Spleen (tissue), 11 donors: ENCODE data around the gene RPP25L. TPM values are rescaled to one million over a fixed set of nuclear protein-coding genes. Genes with fewer than 3 reads are reported as not detected.

Experiments used
- DNase-seq: peaks from one replicate; pipeline ENCODE4 v3.0.0-alpha.2; 2020
- H3K27ac ChIP-seq, 8 donors: fragments of 200-600 bp; sonication (generic) in 7 of 8; 1 replicate in 4 of 8; 2 replicates in 4 of 8; pipeline versions ENCODE4 v1.5.0 to v1.8.0; 2016 to 2021; ENCODE audit warnings: inconsistent platforms in 4 of 8, mild to moderate bottlenecking in 4 of 8, moderate library complexity in 1 of 8
- H3K27me3 ChIP-seq, 7 donors: fragments of 200-600 bp; sonication (generic) in 6 of 7; replicated peaks in 1 of 7; 1 replicate in 4 of 7; 2 replicates in 3 of 7; pipeline versions ENCODE4 v1.5.0 to v1.8.0; 2016 to 2021; ENCODE audit warnings: inconsistent platforms in 3 of 7, mild to moderate bottlenecking in 1 of 7
- H3K36me3 ChIP-seq, 6 donors: fragments of 200-600 bp; sonication (generic) in 5 of 6; 1 replicate in 4 of 6; 2 replicates in 2 of 6; pipeline versions ENCODE4 v1.5.0 to v1.8.0; 2016 to 2021; ENCODE audit warnings: inconsistent platforms in 2 of 6
- H3K4me1 ChIP-seq, 6 donors: fragments of 200-600 bp; sonication (generic) in 5 of 6; 1 replicate in 3 of 6; 2 replicates in 3 of 6; pipeline versions ENCODE4 v1.5.0 to v1.8.0; 2016 to 2021; ENCODE audit warnings: inconsistent platforms in 3 of 6
- H3K4me3 ChIP-seq, 8 donors: fragments of 200-600 bp; sonication (generic) in 7 of 8; 1 replicate in 4 of 8; 2 replicates in 4 of 8; pipeline versions ENCODE4 v1.5.0 to v1.8.0; 2016 to 2021; ENCODE audit warnings: inconsistent platforms in 4 of 8, mild to moderate bottlenecking in 4 of 8, moderate library complexity in 2 of 8
- H3K9me3 ChIP-seq, 8 donors: fragments of 200-600 bp; sonication (generic) in 7 of 8; 1 replicate in 4 of 8; 2 replicates in 4 of 8; pipeline versions ENCODE4 v1.5.0 to v1.8.0; 2016 to 2021; ENCODE audit warnings: inconsistent platforms in 4 of 8
- CTCF ChIP-seq, 11 experiments: fragments of 200-600 bp in 7 of 11; fragments of 450-650 bp in 4 of 11; sonication (generic) in 4 of 11; IDR thresholded peaks in 8 of 11; conservative IDR thresholded peaks in 3 of 11; 1 replicate in 7 of 11; 2 replicates in 4 of 11; pipeline versions ENCODE4 v1.4.0 to v1.8.0; 2016 to 2021; ENCODE audit warnings: antibody characterized with exemption in 11 of 11, inconsistent platforms in 4 of 11, mild to moderate bottlenecking in 1 of 11
- POLR2A ChIP-seq, 3 donors: fragments of 450-650 bp; IDR thresholded peaks; one replicate each; pipeline ENCODE4 v1.5.1; 2017; ENCODE audit warnings: antibody characterized with exemption in 3 of 3, mild to moderate bottlenecking in 1 of 3
- POLR2AphosphoS5 ChIP-seq, 3 donors: sonication (generic); formaldehyde crosslinking; IDR thresholded peaks; one replicate each; pipeline ENCODE4 v1.5.1; 2017; ENCODE audit warnings: antibody characterized with exemption in 3 of 3
- WGBS, 5 donors: extraction: QIAGEN DNeasy Blood & Tissue Kit in 3 of 5; methylation state at CpG; one replicate each; pipeline versions ENCODE4 v1.1.5 to v1.1.7; 2013 to 2018; 5-methylcytosine and 5-hydroxymethylcytosine counted together
- intact Hi-C: fragments of 100-400 bp; cut with DNase I; formaldehyde crosslinking; loops from one replicate; pipeline ENCODE4 v1.15.0; 2023; ENCODE audit warnings: low total_unique reads
- polyA plus RNA-seq, 3 donors: library from polyadenylated mRNA; stranded (reverse); fragments of 200-250 nt; gene quantifications; one replicate each; pipeline ENCODE4 v1.2.1, GENCODE V29; 2013
- total RNA-seq, 7 donors: library from RNA; depleted of rRNA in 3 of 7; stranded (reverse); fragments of >200 nt in 3 of 7; fragmentation: NEBNext Ultra II Directional in 4 of 7; extraction: Animal tissue kit (Norgen Biotek cat#: 25700) in 4 of 7; gene quantifications; one replicate each; pipeline versions ENCODE4 v1.1.0 to v1.2.1, GENCODE V29; 2016 to 2021
- donor health status: healthy with polysubstance abuse.
- donor health status: DM: no; HTN: no; CAD: no; lungs with moderate emphysema.
- donor health status: DM: no; HTN: no; CAD: no.
- donor health status: Bipolar disorder and iron deficiency.
- donor health status: healthy.
- donor health status: DM: no; HTN: no; CAD: no.
- donor health status: DM: yes; HTN: yes; CAD: no.

Gene RPP25L
- total and polyA plus RNA-seq, 10 donors, result 16.8 to 54.1 (median 26.8) TPM

GRCh38 chr9:34570376-34570775, 41.5 kb downstream of the RPP25L start:
- DNase-seq, result no peak
- Histone ChIP-seq H3K4me3 (no peak overlapping the region), H3K36me3 (no peaks in the 10 kb centered on the region), H3K27me3 (peaks cover 0 to 53% (median 0%) of the 10 kb centered on the region in 7 donors), H3K4me1 (peaks cover 0 to 85% (median 17%) of the 10 kb centered on the region in 6 donors), H3K27ac (peak overlapping the region in 6 of 8 donors; percentile 13 to 65 (median 52)), H3K9me3 (no peaks in the 10 kb centered on the region)
- 66 to 79% (median 71%) methylated on average over 11 of the region's 11 CpGs for WGBS, 5 donors
- no peak for TF ChIP-seq CTCF (IDR thresholded peaks at IDR 0.05 in 8 of 11, conservative IDR thresholded peaks at IDR 0.05 in 3 of 11)
- no peak for TF ChIP-seq POLR2A (IDR thresholded peaks at IDR 0.05)
- no peak for TF ChIP-seq POLR2AphosphoS5 (IDR thresholded peaks at IDR 0.05)
- intact Hi-C loops, result no loop called here

- H3K27ac ChIP-seq, result no peak overlapping the region
- peaks cover 0 to 40% (median 0%) of the 10 kb centered on the region in 7 donors for H3K27me3 ChIP-seq
- TF ChIP-seq POLR2AphosphoS5 (IDR thresholded peaks at IDR 0.05) (no peak), CTCF (IDR thresholded peaks at IDR 0.05 in 8 of 11, conservative IDR thresholded peaks at IDR 0.05 in 3 of 11) (no peak), POLR2A (IDR thresholded peaks at IDR 0.05) (no peak)
- no peak for DNase-seq
- H3K4me3 ChIP-seq, result no peak overlapping the region
- peaks cover 0 to 79% (median 20%) of the 10 kb centered on the region in 6 donors for H3K4me1 ChIP-seq
- intact Hi-C loops, result no loop called here
- no peaks in the 10 kb centered on the region for H3K9me3 ChIP-seq
- WGBS, 5 donors, result 69 to 84% (median 74%) methylated on average over 4 to 12 of the region's 12 CpGs
- H3K36me3 ChIP-seq, result no peaks in the 10 kb centered on the region
These were observed 43.1 kb downstream of the RPP25L start for GRCh38 chr9:34568774-34569173.

GRCh38 chr9:34568133-34568532, 43.8 kb downstream of the RPP25L start:
- WGBS, 5 donors, result 79 to 89% (median 82%) methylated on average over 7 of the region's 7 CpGs
- H3K4me3 ChIP-seq, result no peak overlapping the region
- no peaks in the 10 kb centered on the region for H3K36me3 ChIP-seq
- TF ChIP-seq POLR2A (IDR thresholded peaks at IDR 0.05), result no peak
- TF ChIP-seq POLR2AphosphoS5 (IDR thresholded peaks at IDR 0.05), result no peak
- TF ChIP-seq CTCF (IDR thresholded peaks at IDR 0.05 in 8 of 11, conservative IDR thresholded peaks at IDR 0.05 in 3 of 11), result no peak
- H3K27me3 ChIP-seq, result peaks cover 0 to 34% (median 0%) of the 10 kb centered on the region in 7 donors
- no peak overlapping the region for H3K27ac ChIP-seq
- intact Hi-C loops, result no loop called here
- H3K9me3 ChIP-seq, result no peaks in the 10 kb centered on the region
- H3K4me1 ChIP-seq, result peaks cover 0 to 73% (median 17%) of the 10 kb centered on the region in 6 donors
- no peak for DNase-seq

- 67 to 81% (median 80%) methylated on average over 6 of the region's 6 CpGs for WGBS, 5 donors
- intact Hi-C loops, result no loop called here
These were observed 44.9 kb downstream of the RPP25L start for GRCh38 chr9:34566972-34567371.

More at GRCh38 chr9:34566972-34567371, 44.9 kb downstream of the RPP25L start:
- Histone ChIP-seq H3K36me3 (no peaks in the 10 kb centered on the region), H3K9me3 (peaks cover 0 to 5% (median 2%) of the 10 kb centered on the region in 8 donors), H3K4me3 (no peak overlapping the region), H3K4me1 (peaks cover 0 to 61% (median 15%) of the 10 kb centered on the region in 6 donors), H3K27ac (no peak overlapping the region), H3K27me3 (peaks cover 0 to 34% (median 0%) of the 10 kb centered on the region in 7 donors)
- TF ChIP-seq POLR2AphosphoS5 (IDR thresholded peaks at IDR 0.05), result no peak
- no peak for TF ChIP-seq CTCF (IDR thresholded peaks at IDR 0.05 in 8 of 11, conservative IDR thresholded peaks at IDR 0.05 in 3 of 11)
- TF ChIP-seq POLR2A (IDR thresholded peaks at IDR 0.05), result no peak
- no peak for DNase-seq
